HCT116 (cell line): ENCODE data around the gene ERRFI1. TPM values are rescaled to one million over a fixed set of nuclear protein-coding genes. Genes with fewer than 3 reads are reported as not detected.

Source experiments
- ATAC-seq: fragments of 200-7000 bp; cut with Tn5 transposase; 2 replicates; pipeline ENCODE4 v1.9.1; 2020; ENCODE audit warnings: mild to moderate bottlenecking, moderate library complexity
- BruUV-seq: library from RNA; stranded (reverse); fragments of 400-500 nt; replicated peaks from 2 replicates; lab custom pipeline; 2021; lab: Mats Ljungman, UMichigan
- CTCF ChIA-PET: fragments of 300-600 bp; sonication (Branson Sonifier 250); formaldehyde crosslinking; loops from one replicate; lab custom pipeline; 2021; ENCODE audit warnings: antibody characterized with exemption; lab: Charles Lee
- POLR2A ChIA-PET: fragments of 300-600, 350-600 bp; sonication (Branson Sonifier 250); formaldehyde crosslinking; loops from one replicate; lab custom pipeline; 2021; ENCODE audit warnings: antibody characterized with exemption; lab: Charles Lee
- RAD21 ChIA-PET, 2 experiments: fragments of 300-600 bp; sonication (Branson Sonifier 250); formaldehyde crosslinking; loops; one replicate each; lab custom pipeline; 2023; ENCODE audit warnings: low total read pairs in 2 of 2; ENCODE audit not compliant: uncharacterized antibody in 2 of 2, unreplicated experiment in 2 of 2, low non-redundant PET in 1 of 2; lab: Charles Lee
- DNase-seq: peaks from one replicate; pipeline ENCODE4 v3.0.0-alpha.2; 2010; ENCODE audit warnings: low read depth, low spot score
- H2AFZ ChIP-seq: fragments of 200-600 bp; shearing (Covaris generic), sonication (generic); 2 replicates; pipeline ENCODE4 v1.6.1; 2017; ENCODE audit warnings: low read depth, mixed run types, mixed read lengths, antibody characterized with exemption, low read length; ENCODE audit not compliant: poor library complexity, severe bottlenecking
- H3K27ac ChIP-seq: 2 replicates; pipeline ENCODE4 v1.5.1; 2012; ENCODE audit warnings: low read depth, low read length
- H3K27me3 ChIP-seq: fragments of 200-600 bp; sonication (generic); 2 replicates; pipeline ENCODE4 v1.6.1; 2016; ENCODE audit warnings: mixed run types, low read length, mixed read lengths; ENCODE audit not compliant: insufficient read depth
- H3K36me3 ChIP-seq, 2 experiments: fragments of 200-500 bp in 1 of 2; fragments of 200-600 bp in 1 of 2; sonication (Bioruptor generic) in 1 of 2; sonication (generic) in 1 of 2; 2 replicates each; pipeline versions ENCODE4 v1.5.1 to v1.6.1; 2014 to 2016; ENCODE audit warnings: low read length in 2 of 2, inconsistent platforms in 1 of 2, mixed read lengths in 1 of 2, mixed run types in 1 of 2; ENCODE audit not compliant: insufficient read depth in 2 of 2, control insufficient read depth in 1 of 2
- H3K4me1 ChIP-seq, 2 experiments: fragments of 200-600 bp in 1 of 2; sonication (generic) in 1 of 2; 2 replicates each; pipeline versions ENCODE4 v1.5.1 to v1.6.1; 2012 to 2017; ENCODE audit warnings: low read length in 2 of 2, inconsistent platforms in 1 of 2, mild to moderate bottlenecking in 1 of 2, mixed read lengths in 1 of 2, mixed run types in 1 of 2, moderate library complexity in 1 of 2; ENCODE audit not compliant: insufficient read depth in 2 of 2, control insufficient read depth in 1 of 2
- H3K4me2 ChIP-seq: fragments of 200-600 bp; sonication (generic); 2 replicates; pipeline ENCODE4 v1.6.1; 2017; ENCODE audit warnings: mixed run types, low read length, mixed read lengths
- H3K4me3 ChIP-seq, 2 experiments: fragments of 200-600 bp in 1 of 2; sonication (generic) in 1 of 2; replicated peaks in 1 of 2; 2 replicates each; pipeline ENCODE4 v1.5.1; 2011 to 2016; ENCODE audit warnings: low read length in 2 of 2, control low read depth in 1 of 2, low read depth in 1 of 2, mild to moderate bottlenecking in 1 of 2, mixed read lengths in 1 of 2, mixed run types in 1 of 2
- H3K79me2 ChIP-seq: fragments of 200-600 bp; sonication (generic); 2 replicates; pipeline ENCODE4 v1.6.1; 2017; ENCODE audit warnings: mild to moderate bottlenecking, mixed run types, low read length, moderate library complexity, mixed read lengths; ENCODE audit not compliant: insufficient read depth
- H3K9ac ChIP-seq: fragments of 200-600 bp; sonication (generic); 2 replicates; pipeline ENCODE4 v1.6.1; 2016; ENCODE audit warnings: low read length, mixed read lengths
- H3K9me2 ChIP-seq: fragments of 200-600 bp; sonication (generic), shearing (Covaris generic); 2 replicates; pipeline ENCODE4 v1.6.1; 2017; ENCODE audit warnings: mixed run types, mild to moderate bottlenecking, moderate library complexity; ENCODE audit not compliant: insufficient read depth
- H3K9me3 ChIP-seq, 2 experiments: fragments of 200-500 bp in 1 of 2; fragments of 200-600 bp in 1 of 2; sonication (Bioruptor generic) in 1 of 2; sonication (generic) in 1 of 2; 2 replicates each; pipeline ENCODE4 v1.6.1; 2014 to 2017; ENCODE audit warnings: low read length in 2 of 2, mixed read lengths in 2 of 2, inconsistent platforms in 1 of 2, low read depth in 1 of 2, mild to moderate bottlenecking in 1 of 2, mixed run types in 1 of 2, moderate library complexity in 1 of 2; ENCODE audit not compliant: control insufficient read depth in 1 of 2, insufficient read depth in 1 of 2
- H4K20me1 ChIP-seq: fragments of 200-600 bp; sonication (generic), shearing (Covaris generic); 2 replicates; pipeline ENCODE4 v1.6.1; 2017; ENCODE audit warnings: mixed run types, mild to moderate bottlenecking, moderate library complexity; ENCODE audit not compliant: insufficient read depth
- ATF3 ChIP-seq: IDR thresholded peaks from 2 replicates; pipeline ENCODE4 v1.6.1; 2012
- CBX3 ChIP-seq: IDR thresholded peaks from 2 replicates; pipeline ENCODE4 v1.6.1; 2012; ENCODE audit warnings: low read depth
- EZH2 ChIP-seq: fragments of 200-600 bp; sonication (generic); IDR thresholded peaks from 2 replicates; pipeline ENCODE4 v1.6.1; 2017; ENCODE audit warnings: antibody characterized with exemption, mixed run types
- MAX ChIP-seq: IDR thresholded peaks from 2 replicates; pipeline ENCODE4 v1.6.1; 2012
- POLR2A ChIP-seq: IDR thresholded peaks from 2 replicates; pipeline ENCODE4 v1.7.0; 2011; ENCODE audit warnings: borderline replicate concordance; ENCODE audit not compliant: insufficient read depth, insufficient read length; ENCODE audit errors: extremely low read depth
- POLR2AphosphoS5 ChIP-seq: IDR thresholded peaks from 2 replicates; pipeline ENCODE4 v1.6.1; 2011; ENCODE audit warnings: mild to moderate bottlenecking, low read depth, low read length, moderate library complexity
- RAD21 ChIP-seq: IDR thresholded peaks from 2 replicates; pipeline ENCODE4 v1.6.1; 2012; ENCODE audit warnings: low read depth, mild to moderate bottlenecking
- REST ChIP-seq: IDR thresholded peaks from 2 replicates; pipeline ENCODE4 v1.6.1; 2012; ENCODE audit warnings: low read depth
- SIN3A ChIP-seq: IDR thresholded peaks from 2 replicates; pipeline ENCODE4 v1.6.1; 2012; ENCODE audit warnings: low read depth
- SP1 ChIP-seq: IDR thresholded peaks from 2 replicates; pipeline ENCODE4 v1.6.1; 2012; ENCODE audit warnings: low read depth
- YY1 ChIP-seq: IDR thresholded peaks from 2 replicates; pipeline ENCODE4 v1.6.1; 2011; ENCODE audit warnings: low read length, low read depth, moderate library complexity, mild to moderate bottlenecking; ENCODE audit not compliant: insufficient replicate concordance; ENCODE audit errors: extremely low read depth
- ZBTB33 ChIP-seq: IDR thresholded peaks from 2 replicates; pipeline ENCODE4 v1.6.1; 2011; ENCODE audit warnings: mild to moderate bottlenecking, low read length, moderate library complexity; ENCODE audit not compliant: insufficient replicate concordance; ENCODE audit errors: extremely low read depth
- ZNF274 ChIP-seq: fragments of 200-500 bp; sonication (Bioruptor generic); IDR thresholded peaks from 2 replicates; pipeline ENCODE4 v1.6.1; 2014; ENCODE audit warnings: mild to moderate bottlenecking, low read depth, low read length, inconsistent platforms
- intact Hi-C: fragments of 100-400 bp; cut with micrococcal nuclease; formaldehyde crosslinking; loops from 2 replicates; pipeline ENCODE4 v1.10.0; 2022
- total RNA-seq: library from RNA; stranded (reverse); gene quantifications from one replicate; pipeline ENCODE4 v1.2.1, GENCODE V29; 2021; ENCODE audit not compliant: unreplicated experiment

ERRFI1 gene
- total RNA-seq, 1 experiment from 2014 or later, result 777 TPM

GRCh38 chr1:8061210-8061609 lies 35.1 kb upstream of the ERRFI1 start:
- Histone ChIP-seq H3K4me2 (peak overlapping the region; percentile 71), H3K4me1 (peaks cover 82 to 85% of the 10 kb centered on the region in 2 experiments), H4K20me1 (no peaks in the 10 kb centered on the region), H3K4me3 (peak overlapping the region in 1 of 2 experiments; percentile 24; a peak in 2 of 4 replicates), H3K36me3 (no peaks in the 10 kb centered on the region), H3K9me3 (no peaks in the 10 kb centered on the region), H3K27ac (peak overlapping the region; percentile 87), H3K9me2 (no peaks in the 10 kb centered on the region), H3K9ac (peak overlapping the region; percentile 44), H3K79me2 (no peaks in the 10 kb centered on the region), H3K27me3 (no peaks in the 10 kb centered on the region), H2AFZ (peak overlapping the region; percentile 85)
- peak; percentile 34; the same call in 1 of the 2 replicates for TF ChIP-seq SP1
- TF ChIP-seq SIN3A, result no peak; the same call in 1 of the 2 replicates
- no peak; the same call in 1 of the 2 replicates for TF ChIP-seq POLR2AphosphoS5
- no peak for TF ChIP-seq ZNF274
- peak; percentile 68; the same call in 1 of the 2 replicates for TF ChIP-seq CBX3
- TF ChIP-seq ZBTB33, result no peak
- TF ChIP-seq ATF3, result no peak
- no peak for TF ChIP-seq YY1
- TF ChIP-seq REST, result no peak
- no peak for TF ChIP-seq RAD21
- TF ChIP-seq EZH2, result no peak
- no peak for TF ChIP-seq POLR2A
- 0 out of 2 replicates have a peak, but pooled peaks have one; percentile 32 for TF ChIP-seq MAX
- DNase-seq (peak; percentile 60), ATAC-seq (peak; percentile 64)
- RAD21 ChIA-PET, result interaction anchor here in 1 of 2 experiments (0.8 kb wide), 1 partner anchor 34 kb away, joined by 3 read pairs; no protein-coding TSS in a partner anchor
- intact Hi-C loops, result no loop called here
- CTCF ChIA-PET, result no interaction called here
- POLR2A ChIA-PET, result interaction anchor here (0.6 to 4.2 kb wide), 8 partner anchors 13 to 106 kb away, joined by 3 to 32 read pairs (median 4); no protein-coding TSS in a partner anchor
- BruUV-seq, result TSS peak; percentile 33
